HepG2 (cell line): ENCODE results near the gene NSF. TPM values are rescaled to one million over a fixed set of nuclear protein-coding genes. Genes with fewer than 3 reads are reported as not detected.

ENCODE experiments used
- E2F5 ChIP-seq: sonication (generic); formaldehyde crosslinking; conservative IDR thresholded peaks from 2 replicates; pipeline ENCODE4 v1.4.0; 2020; ENCODE audit warnings: missing genetic modification reagents
- GZF1 ChIP-seq: sonication (generic); formaldehyde crosslinking; IDR thresholded peaks from 2 replicates; pipeline ENCODE4 v1.5.1; 2020; ENCODE audit warnings: mild to moderate bottlenecking, missing genetic modification reagents
- ISL2 ChIP-seq: sonication (generic); formaldehyde crosslinking; IDR thresholded peaks from 2 replicates; pipeline ENCODE4 v1.5.0; 2020; ENCODE audit warnings: missing genetic modification reagents
- MBNL3 ChIP-seq: fragments of 250-450 bp; sonication (Bioruptor Pico); conservative IDR thresholded peaks from 2 replicates; pipeline ENCODE4 v1.8.0; 2022; ENCODE audit warnings: mild to moderate bottlenecking, inconsistent platforms
- SMARCE1 ChIP-seq: fragments of 450-650 bp; IDR thresholded peaks from 2 replicates; pipeline ENCODE4 v1.6.1; 2017; ENCODE audit warnings: borderline replicate concordance
- ZNF18 ChIP-seq: sonication (generic); formaldehyde crosslinking; IDR thresholded peaks from 2 replicates; pipeline ENCODE4 v1.8.0; 2022; ENCODE audit warnings: mild to moderate bottlenecking, missing genetic modification reagents; ENCODE audit not compliant: insufficient replicate concordance
- ZNF263 ChIP-seq: sonication (generic); formaldehyde crosslinking; IDR thresholded peaks from 2 replicates; pipeline ENCODE4 v1.4.0; 2020; ENCODE audit warnings: missing genetic modification reagents
- ZNF34 ChIP-seq: sonication (generic); formaldehyde crosslinking; IDR thresholded peaks from 2 replicates; pipeline ENCODE4 v1.4.0; 2020; ENCODE audit warnings: mild to moderate bottlenecking, missing genetic modification reagents, borderline replicate concordance
- polyA plus RNA-seq, 8 experiments: library from polyadenylated mRNA; depleted of rRNA in 3 of 8; stranded (reverse) in 7 of 8; unstranded in 1 of 8; fragments of >200 nt; fragmentation: Illumina TruSeq in 4 of 8; extraction: Trizol in 4 of 8; gene quantifications; 2 replicates each; pipeline versions ENCODE4 v1.2.1 to v1.2.3, GENCODE V29; 2011 to 2016; ENCODE audit warnings: low read depth in 4 of 8, missing spikeins in 1 of 8, mixed read lengths in 1 of 8; ENCODE audit not compliant: insufficient read depth in 1 of 8
- total RNA-seq, 5 experiments: library from RNA; depleted of rRNA; stranded (reverse); fragments of >200 nt; fragmentation: Illumina TruSeq; extraction: Trizol; gene quantifications; 2 replicates each; pipeline ENCODE4 v1.2.3, GENCODE V29; 2016; ENCODE audit warnings: low read depth in 1 of 5
- TF ChIP-seq, protein P1 (sequence below): sonication (generic); formaldehyde crosslinking; IDR thresholded peaks from 2 replicates; pipeline ENCODE4 v1.4.0; 2020; ENCODE audit warnings: missing genetic modification reagents, borderline replicate concordance
- TF ChIP-seq, protein P2 (sequence below): sonication (generic); formaldehyde crosslinking; IDR thresholded peaks from 2 replicates; pipeline ENCODE4 v1.4.0; 2020; ENCODE audit warnings: missing genetic modification reagents, borderline replicate concordance
- TF ChIP-seq, protein P3 (sequence below): IDR thresholded peaks from 2 replicates; pipeline ENCODE4 v1.4.0; 2020; ENCODE audit warnings: mild to moderate bottlenecking, missing genetic modification reagents
- TF ChIP-seq, protein P4 (sequence below): sonication (generic); formaldehyde crosslinking; IDR thresholded peaks from 2 replicates; pipeline ENCODE4 v1.8.1; 2023; ENCODE audit warnings: missing genetic modification reagents, mild to moderate bottlenecking, borderline replicate concordance

NSF gene
- total and polyA plus RNA-seq, 2 of the 13 experiments (the other 11 are each of a cell fraction or from before 2014, with no cell fraction given), result 21.9 to 37.8 TPM

- TF ChIP-seq, protein P1, sequence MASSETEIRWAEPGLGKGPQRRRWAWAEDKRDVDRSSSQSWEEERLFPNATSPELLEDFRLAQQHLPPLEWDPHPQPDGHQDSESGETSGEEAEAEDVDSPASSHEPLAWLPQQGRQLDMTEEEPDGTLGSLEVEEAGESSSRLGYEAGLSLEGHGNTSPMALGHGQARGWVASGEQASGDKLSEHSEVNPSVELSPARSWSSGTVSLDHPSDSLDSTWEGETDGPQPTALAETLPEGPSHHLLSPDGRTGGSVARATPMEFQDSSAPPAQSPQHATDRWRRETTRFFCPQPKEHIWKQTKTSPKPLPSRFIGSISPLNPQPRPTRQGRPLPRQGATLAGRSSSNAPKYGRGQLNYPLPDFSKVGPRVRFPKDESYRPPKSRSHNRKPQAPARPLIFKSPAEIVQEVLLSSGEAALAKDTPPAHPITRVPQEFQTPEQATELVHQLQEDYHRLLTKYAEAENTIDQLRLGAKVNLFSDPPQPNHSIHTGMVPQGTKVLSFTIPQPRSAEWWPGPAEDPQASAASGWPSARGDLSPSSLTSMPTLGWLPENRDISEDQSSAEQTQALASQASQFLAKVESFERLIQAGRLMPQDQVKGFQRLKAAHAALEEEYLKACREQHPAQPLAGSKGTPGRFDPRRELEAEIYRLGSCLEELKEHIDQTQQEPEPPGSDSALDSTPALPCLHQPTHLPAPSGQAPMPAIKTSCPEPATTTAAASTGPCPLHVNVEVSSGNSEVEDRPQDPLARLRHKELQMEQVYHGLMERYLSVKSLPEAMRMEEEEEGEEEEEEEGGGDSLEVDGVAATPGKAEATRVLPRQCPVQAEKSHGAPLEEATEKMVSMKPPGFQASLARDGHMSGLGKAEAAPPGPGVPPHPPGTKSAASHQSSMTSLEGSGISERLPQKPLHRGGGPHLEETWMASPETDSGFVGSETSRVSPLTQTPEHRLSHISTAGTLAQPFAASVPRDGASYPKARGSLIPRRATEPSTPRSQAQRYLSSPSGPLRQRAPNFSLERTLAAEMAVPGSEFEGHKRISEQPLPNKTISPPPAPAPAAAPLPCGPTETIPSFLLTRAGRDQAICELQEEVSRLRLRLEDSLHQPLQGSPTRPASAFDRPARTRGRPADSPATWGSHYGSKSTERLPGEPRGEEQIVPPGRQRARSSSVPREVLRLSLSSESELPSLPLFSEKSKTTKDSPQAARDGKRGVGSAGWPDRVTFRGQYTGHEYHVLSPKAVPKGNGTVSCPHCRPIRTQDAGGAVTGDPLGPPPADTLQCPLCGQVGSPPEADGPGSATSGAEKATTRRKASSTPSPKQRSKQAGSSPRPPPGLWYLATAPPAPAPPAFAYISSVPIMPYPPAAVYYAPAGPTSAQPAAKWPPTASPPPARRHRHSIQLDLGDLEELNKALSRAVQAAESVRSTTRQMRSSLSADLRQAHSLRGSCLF (CRISPR knock-in tag), result no peak
- TF ChIP-seq SMARCE1, result no peak
- no peak for TF ChIP-seq MBNL3
- TF ChIP-seq ZNF263 (CRISPR knock-in tag), result peak; percentile 70
- TF ChIP-seq, protein P2, sequence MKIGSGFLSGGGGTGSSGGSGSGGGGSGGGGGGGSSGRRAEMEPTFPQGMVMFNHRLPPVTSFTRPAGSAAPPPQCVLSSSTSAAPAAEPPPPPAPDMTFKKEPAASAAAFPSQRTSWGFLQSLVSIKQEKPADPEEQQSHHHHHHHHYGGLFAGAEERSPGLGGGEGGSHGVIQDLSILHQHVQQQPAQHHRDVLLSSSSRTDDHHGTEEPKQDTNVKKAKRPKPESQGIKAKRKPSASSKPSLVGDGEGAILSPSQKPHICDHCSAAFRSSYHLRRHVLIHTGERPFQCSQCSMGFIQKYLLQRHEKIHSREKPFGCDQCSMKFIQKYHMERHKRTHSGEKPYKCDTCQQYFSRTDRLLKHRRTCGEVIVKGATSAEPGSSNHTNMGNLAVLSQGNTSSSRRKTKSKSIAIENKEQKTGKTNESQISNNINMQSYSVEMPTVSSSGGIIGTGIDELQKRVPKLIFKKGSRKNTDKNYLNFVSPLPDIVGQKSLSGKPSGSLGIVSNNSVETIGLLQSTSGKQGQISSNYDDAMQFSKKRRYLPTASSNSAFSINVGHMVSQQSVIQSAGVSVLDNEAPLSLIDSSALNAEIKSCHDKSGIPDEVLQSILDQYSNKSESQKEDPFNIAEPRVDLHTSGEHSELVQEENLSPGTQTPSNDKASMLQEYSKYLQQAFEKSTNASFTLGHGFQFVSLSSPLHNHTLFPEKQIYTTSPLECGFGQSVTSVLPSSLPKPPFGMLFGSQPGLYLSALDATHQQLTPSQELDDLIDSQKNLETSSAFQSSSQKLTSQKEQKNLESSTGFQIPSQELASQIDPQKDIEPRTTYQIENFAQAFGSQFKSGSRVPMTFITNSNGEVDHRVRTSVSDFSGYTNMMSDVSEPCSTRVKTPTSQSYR (CRISPR knock-in tag), result peak; percentile 93
- TF ChIP-seq ZNF34 (CRISPR knock-in tag), result no peak
- TF ChIP-seq, protein P3, sequence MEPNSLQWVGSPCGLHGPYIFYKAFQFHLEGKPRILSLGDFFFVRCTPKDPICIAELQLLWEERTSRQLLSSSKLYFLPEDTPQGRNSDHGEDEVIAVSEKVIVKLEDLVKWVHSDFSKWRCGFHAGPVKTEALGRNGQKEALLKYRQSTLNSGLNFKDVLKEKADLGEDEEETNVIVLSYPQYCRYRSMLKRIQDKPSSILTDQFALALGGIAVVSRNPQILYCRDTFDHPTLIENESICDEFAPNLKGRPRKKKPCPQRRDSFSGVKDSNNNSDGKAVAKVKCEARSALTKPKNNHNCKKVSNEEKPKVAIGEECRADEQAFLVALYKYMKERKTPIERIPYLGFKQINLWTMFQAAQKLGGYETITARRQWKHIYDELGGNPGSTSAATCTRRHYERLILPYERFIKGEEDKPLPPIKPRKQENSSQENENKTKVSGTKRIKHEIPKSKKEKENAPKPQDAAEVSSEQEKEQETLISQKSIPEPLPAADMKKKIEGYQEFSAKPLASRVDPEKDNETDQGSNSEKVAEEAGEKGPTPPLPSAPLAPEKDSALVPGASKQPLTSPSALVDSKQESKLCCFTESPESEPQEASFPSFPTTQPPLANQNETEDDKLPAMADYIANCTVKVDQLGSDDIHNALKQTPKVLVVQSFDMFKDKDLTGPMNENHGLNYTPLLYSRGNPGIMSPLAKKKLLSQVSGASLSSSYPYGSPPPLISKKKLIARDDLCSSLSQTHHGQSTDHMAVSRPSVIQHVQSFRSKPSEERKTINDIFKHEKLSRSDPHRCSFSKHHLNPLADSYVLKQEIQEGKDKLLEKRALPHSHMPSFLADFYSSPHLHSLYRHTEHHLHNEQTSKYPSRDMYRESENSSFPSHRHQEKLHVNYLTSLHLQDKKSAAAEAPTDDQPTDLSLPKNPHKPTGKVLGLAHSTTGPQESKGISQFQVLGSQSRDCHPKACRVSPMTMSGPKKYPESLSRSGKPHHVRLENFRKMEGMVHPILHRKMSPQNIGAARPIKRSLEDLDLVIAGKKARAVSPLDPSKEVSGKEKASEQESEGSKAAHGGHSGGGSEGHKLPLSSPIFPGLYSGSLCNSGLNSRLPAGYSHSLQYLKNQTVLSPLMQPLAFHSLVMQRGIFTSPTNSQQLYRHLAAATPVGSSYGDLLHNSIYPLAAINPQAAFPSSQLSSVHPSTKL (CRISPR knock-in tag), result peak; percentile 79
- peak; percentile 74 for TF ChIP-seq E2F5 (CRISPR knock-in tag)
- TF ChIP-seq GZF1 (CRISPR knock-in tag), result peak; percentile 79
- peak; percentile 75 for TF ChIP-seq ZNF18 (CRISPR knock-in tag)
- TF ChIP-seq, protein P4, sequence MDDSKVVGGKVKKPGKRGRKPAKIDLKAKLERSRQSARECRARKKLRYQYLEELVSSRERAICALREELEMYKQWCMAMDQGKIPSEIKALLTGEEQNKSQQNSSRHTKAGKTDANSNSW (CRISPR knock-in tag), result no peak
- peak; percentile 85 for TF ChIP-seq ISL2 (CRISPR knock-in tag)
Measured at GRCh38 chr17:46771561-46772474, 181.3 kb downstream of the NSF start (continued).
